ENCODE results near the gene CNPY1.

CNPY1 gene

GRCh38 chr7:155541986-155542675 is 4.2 kb downstream of the CNPY1 start:
- TF ChIP-seq ZNF274 (IDR thresholded peaks at IDR 0.05; ENCODE audit: low read depth, low read length): no peak
- H3K4me3 ChIP-seq (ENCODE audit: low read length): no peak overlapping the region

GRCh38 chr7:155540553-155540952 is 5.8 kb downstream of the CNPY1 start:
- no peak overlapping the region for H3K4me3 ChIP-seq (ENCODE audit: low read length)
- no peak for TF ChIP-seq ZNF274 (IDR thresholded peaks at IDR 0.05; ENCODE audit: low read depth, low read length)

GRCh38 chr7:155538293-155538692 is 8.1 kb downstream of the CNPY1 start:
- no peak overlapping the region for H3K4me3 ChIP-seq (ENCODE audit: low read length)
- TF ChIP-seq ZNF274 (IDR thresholded peaks at IDR 0.05; ENCODE audit: low read depth, low read length): no peak

DNA sequence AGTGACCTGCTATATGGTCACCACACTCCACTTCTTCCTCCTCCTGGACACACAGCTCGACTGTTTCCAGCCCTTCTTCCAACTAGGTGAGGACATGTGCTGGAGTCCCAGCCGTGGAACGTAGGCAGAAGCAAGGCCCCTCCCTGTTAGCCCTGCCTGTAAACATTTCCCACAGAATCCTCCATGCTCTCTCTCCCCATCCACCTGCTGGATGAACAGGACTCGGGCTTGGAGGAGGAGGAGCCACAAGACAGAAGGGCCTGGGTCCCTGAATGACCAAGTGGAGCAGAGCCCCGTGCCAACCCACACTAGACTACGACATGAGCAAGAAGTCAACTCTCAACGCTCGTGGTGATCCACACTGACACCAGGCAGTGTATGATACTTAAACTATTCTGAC is 9.9 kb downstream of the CNPY1 start:
- no peak for TF ChIP-seq ZNF274 (IDR thresholded peaks at IDR 0.05; ENCODE audit: low read depth, low read length)
- no peak overlapping the region for H3K4me3 ChIP-seq (ENCODE audit: low read length)

DNA sequence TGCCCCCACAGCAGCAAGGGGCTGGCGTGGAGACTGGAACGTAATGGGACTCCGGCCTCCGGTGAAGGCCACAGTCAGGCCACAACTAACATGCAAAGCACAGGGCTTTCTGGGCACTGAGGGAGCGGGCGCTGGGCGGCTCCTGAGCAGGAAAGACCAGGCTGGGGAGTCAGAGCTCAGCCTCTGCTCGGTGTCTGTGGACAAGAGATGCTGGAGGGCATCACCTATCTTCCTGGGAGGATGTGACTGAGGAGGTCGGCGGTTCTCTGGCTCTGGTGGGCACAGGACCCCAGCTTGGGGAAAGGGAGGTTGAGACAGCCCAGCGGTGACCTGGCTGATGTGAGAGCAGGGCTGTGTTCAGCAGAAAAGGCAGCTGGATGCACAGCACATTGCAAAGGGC is 11.7 kb downstream of the CNPY1 start:
- TF ChIP-seq ZNF274 (IDR thresholded peaks at IDR 0.05; ENCODE audit: low read depth, low read length): no peak
- H3K4me3 ChIP-seq (ENCODE audit: low read length): no peak overlapping the region

- TF ChIP-seq ZNF274 (IDR thresholded peaks at IDR 0.05; ENCODE audit: low read depth, low read length): no peak
- no peak overlapping the region for H3K4me3 ChIP-seq (ENCODE audit: low read length)
Observed at GRCh38 chr7:155533827-155534690, 12.3 kb downstream of the CNPY1 start.

GRCh38 chr7:155533120-155533826 is 13.1 kb downstream of the CNPY1 start:
- no peak overlapping the region; the same call in 1 of the 2 replicates for H3K4me3 ChIP-seq (ENCODE audit: low read length)
- no peak for TF ChIP-seq ZNF274 (IDR thresholded peaks at IDR 0.05; ENCODE audit: low read depth, low read length)

- no peak overlapping the region for H3K4me3 ChIP-seq (ENCODE audit: low read length)
- no peak for TF ChIP-seq ZNF274 (IDR thresholded peaks at IDR 0.05; ENCODE audit: low read depth, low read length)
Observed at GRCh38 chr7:155532792-155533119, 13.6 kb downstream of the CNPY1 start.

- TF ChIP-seq ZNF274 (IDR thresholded peaks at IDR 0.05; ENCODE audit: low read depth, low read length): no peak
- no peak overlapping the region for H3K4me3 ChIP-seq (ENCODE audit: low read length)
Observed at GRCh38 chr7:155531681-155532080, 14.7 kb downstream of the CNPY1 start.

DNA sequence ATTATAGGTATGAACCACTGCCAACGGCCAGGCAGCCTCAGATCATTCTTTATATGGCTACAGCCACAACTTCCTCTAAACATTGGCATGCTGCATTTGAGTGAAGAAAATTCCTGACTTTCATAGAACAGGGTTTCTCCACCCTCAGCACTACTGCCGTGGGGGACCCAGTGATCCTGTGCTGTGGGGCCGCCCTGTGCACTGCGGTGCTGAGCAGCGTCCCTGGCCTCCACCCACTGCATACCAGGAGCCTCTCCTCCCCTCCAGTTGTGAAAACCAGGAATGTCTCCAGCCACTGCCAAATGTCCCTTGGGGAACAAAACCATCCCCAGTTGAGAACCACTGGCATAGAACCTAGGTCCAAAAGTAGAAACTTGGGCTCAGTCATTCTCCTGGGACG is 15.8 kb downstream of the CNPY1 start:
- H3K4me3 ChIP-seq (ENCODE audit: low read length): no peak overlapping the region

DNA sequence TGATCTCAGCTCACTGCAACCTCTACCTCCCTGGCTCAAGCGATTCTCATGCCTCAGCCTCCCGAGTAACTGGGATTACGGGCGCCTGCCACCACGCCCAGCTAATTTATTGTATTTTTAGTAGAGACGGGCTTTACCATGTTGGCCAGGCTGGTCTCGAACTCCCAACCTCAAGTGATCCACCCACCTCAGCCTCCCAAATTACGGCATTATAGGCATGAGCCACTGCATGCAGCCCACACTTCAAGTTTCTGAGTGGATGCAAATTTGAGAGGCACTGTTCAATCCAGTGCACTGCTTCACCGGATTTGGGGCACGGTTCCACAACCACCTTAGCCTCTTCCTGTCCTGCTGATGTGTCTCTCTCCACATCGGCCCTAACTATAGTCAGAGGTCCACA is 16.5 kb downstream of the CNPY1 start:
- TF ChIP-seq ZNF274 (IDR thresholded peaks at IDR 0.05; ENCODE audit: low read depth, low read length): no peak

More for the DNA sequence above, 15.8 kb downstream of the CNPY1 start:
- no peak for TF ChIP-seq ZNF274 (IDR thresholded peaks at IDR 0.05; ENCODE audit: low read depth, low read length)

DNA sequence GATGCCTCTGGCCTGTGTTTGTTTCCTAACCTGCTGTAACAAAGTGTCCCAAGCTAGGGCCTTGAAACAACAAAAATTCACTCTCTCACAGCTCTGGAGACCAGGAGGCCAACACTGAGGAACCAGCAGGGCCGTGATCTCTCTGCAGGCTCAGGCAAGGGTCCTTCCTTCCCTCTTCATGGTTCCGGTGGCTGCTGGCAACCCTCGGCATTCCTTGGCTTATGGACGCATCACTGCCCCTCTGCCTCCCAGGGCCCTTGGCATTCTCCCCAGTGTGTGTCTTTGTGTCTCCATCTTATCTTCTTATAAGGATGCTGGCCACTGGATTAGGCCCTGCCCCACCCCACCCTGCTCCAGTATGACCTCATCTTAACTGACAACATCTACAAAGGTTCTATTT is 17.0 kb downstream of the CNPY1 start:
- TF ChIP-seq ZNF274 (IDR thresholded peaks at IDR 0.05; ENCODE audit: low read depth, low read length): no peak
- no peak overlapping the region for H3K4me3 ChIP-seq (ENCODE audit: low read length)

More for the DNA sequence above, 16.5 kb downstream of the CNPY1 start:
- H3K4me3 ChIP-seq (ENCODE audit: low read length): no peak overlapping the region

GRCh38 chr7:155527664-155528063 is 18.7 kb downstream of the CNPY1 start:
- H3K4me3 ChIP-seq (ENCODE audit: low read length): no peak overlapping the region
- TF ChIP-seq ZNF274 (IDR thresholded peaks at IDR 0.05; ENCODE audit: low read depth, low read length): no peak

DNA sequence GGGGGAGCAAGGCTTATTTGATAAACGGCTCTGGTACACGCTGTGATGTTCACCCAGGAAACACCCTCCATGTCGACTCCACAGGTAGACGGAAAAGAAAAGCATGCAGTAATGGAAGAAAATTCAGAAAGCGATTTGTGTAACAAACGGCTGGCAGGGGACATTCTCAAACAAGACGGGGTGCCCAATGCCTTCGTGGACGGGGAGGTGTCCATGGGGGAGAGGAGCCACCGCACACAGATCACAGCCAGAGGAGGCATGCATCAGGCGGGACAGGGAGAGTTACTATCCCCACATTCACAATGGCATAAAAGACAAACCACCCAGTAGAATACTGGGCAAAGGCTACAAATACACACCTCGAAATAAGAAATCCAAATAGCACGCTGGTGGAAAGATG is 20.1 kb downstream of the CNPY1 start:
- no peak overlapping the region for H3K4me3 ChIP-seq (ENCODE audit: low read length)
- TF ChIP-seq ZNF274 (IDR thresholded peaks at IDR 0.05; ENCODE audit: low read depth, low read length): no peak

Data from GM08714 (cell line).